MG63 (cell line): ENCODE data around the gene IL6R. TPM values are rescaled to one million over a fixed set of nuclear protein-coding genes. Genes with fewer than 3 reads are reported as not detected.
"Not testable (repeated sequence)": the region's sequence is repeated elsewhere in the genome, so short reads cannot be mapped to it uniquely, and the experiment has no call there.

ENCODE experiments used
- DNase-seq: peaks from one replicate; pipeline ENCODE4 v3.0.0-alpha.2; 2020
- H3K27me3 ChIP-seq: fragments of 250-450 bp; sonication (Bioruptor Pico); 2 replicates; pipeline ENCODE4 v1.5.1; 2020; ENCODE audit warnings: mild to moderate bottlenecking, moderate library complexity
- H3K36me3 ChIP-seq: fragments of 250-450 bp; sonication (Bioruptor Pico); 2 replicates; pipeline ENCODE4 v1.5.1; 2020; ENCODE audit warnings: mild to moderate bottlenecking, moderate library complexity
- H3K4me3 ChIP-seq: fragments of 250-450 bp; sonication (Bioruptor Pico); 2 replicates; pipeline ENCODE4 v1.5.1; 2020; ENCODE audit warnings: mild to moderate bottlenecking, moderate library complexity
- H3K9me3 ChIP-seq: fragments of 250-450 bp; sonication (Bioruptor Pico); 2 replicates; pipeline ENCODE4 v1.5.1; 2020; ENCODE audit warnings: mild to moderate bottlenecking, moderate library complexity
- total RNA-seq: library from RNA; depleted of rRNA; stranded (reverse); fragments of >200 nt; shearing (Covaris generic); gene quantifications from 2 replicates; pipeline ENCODE4 v1.2.3, GENCODE V29; 2014; ENCODE audit warnings: low replicate concordance

Gene IL6R
- total RNA-seq, 1 experiment from 2014 or later: 10.0 TPM

DNA sequence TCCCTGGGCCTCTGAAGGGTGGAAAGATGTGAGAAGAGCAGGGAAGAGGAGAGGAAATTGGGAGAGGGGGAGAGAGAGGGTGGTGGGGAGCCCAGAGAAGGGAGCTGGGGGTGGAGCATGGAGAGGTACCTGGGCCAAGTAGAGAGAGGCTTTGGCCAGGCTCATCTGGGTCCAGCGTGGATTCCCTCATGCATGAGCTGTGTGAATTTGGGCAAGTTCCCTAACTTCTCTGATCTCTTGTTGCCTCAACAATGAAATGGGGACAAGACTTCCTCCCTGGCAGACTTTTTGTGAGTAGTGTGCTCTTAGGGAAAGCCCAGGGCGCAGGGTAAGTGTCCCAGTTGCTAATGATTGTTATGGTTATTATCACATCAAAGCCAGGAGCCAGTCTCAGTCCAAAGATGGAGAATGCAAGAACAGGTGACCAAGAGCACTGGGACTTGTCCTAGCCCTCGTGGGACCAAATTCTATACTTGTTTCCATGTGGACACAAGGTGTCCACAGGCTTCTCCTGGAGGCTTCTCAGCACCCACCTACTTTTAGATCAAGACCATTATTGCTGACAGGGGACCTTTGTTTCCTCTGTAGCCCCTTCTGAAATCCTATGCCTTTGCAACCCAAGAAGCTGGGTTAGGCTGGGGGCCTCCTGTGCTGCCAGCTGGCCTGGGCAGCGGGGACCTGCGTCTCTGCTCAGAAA, 13.9 kb downstream of the IL6R start:
- H3K9me3 ChIP-seq: no peaks in the 10 kb centered on the region
- no peaks in the 10 kb centered on the region for H3K36me3 ChIP-seq
- H3K4me3 ChIP-seq: no peak overlapping the region
- H3K27me3 ChIP-seq: no peaks in the 10 kb centered on the region
- no peak for DNase-seq

DNA sequence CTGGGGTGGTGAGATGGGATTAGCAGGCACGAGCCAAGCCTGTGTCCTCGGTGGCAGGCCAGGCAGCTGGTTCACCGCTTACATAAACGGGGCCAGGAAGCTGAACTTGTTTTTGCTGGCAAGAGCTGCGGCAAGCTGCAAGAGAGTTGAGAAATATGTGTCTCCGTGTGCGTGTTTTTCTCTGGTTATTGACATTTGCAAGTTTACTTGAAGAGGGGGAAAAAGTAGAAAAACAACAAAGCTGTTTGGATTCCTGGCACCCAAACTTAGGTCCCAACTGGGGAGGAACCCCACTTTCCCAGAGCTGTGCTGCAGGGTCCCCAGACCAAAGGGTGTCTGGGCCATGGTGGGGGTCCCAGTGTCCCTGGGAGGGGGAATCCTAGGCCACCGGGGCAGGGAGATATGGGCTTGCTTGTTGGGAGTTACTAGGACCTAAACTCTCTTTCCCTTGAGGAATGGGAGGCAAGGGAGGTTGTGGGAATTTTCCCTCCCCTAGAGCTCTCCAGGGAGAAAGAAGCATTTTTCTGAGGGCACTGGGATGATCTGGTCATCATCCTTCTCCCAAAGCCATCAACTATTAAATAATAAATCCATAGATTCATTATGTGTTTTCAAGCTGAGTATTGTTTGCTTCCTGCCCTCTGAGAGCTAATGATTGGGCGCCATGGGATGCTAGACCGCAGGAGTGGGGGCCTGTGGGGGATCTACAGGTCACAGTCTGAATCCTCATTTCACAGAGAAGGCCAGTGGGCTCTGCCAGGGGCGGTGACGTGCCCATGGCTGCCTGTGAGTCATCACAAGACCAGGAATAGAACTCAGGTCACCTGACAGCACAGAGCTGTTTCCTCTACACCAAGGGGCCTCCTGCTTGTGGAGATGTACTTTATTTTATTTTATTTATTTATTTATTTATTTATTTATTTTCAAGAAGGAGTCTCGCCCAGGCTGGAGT, 14.8 kb downstream of the IL6R start:
- no peaks in the 10 kb centered on the region for H3K27me3 ChIP-seq
- H3K9me3 ChIP-seq: no peaks in the 10 kb centered on the region
- DNase-seq: peak; percentile 94
- no peaks in the 10 kb centered on the region for H3K36me3 ChIP-seq
- H3K4me3 ChIP-seq: no peak overlapping the region

DNA sequence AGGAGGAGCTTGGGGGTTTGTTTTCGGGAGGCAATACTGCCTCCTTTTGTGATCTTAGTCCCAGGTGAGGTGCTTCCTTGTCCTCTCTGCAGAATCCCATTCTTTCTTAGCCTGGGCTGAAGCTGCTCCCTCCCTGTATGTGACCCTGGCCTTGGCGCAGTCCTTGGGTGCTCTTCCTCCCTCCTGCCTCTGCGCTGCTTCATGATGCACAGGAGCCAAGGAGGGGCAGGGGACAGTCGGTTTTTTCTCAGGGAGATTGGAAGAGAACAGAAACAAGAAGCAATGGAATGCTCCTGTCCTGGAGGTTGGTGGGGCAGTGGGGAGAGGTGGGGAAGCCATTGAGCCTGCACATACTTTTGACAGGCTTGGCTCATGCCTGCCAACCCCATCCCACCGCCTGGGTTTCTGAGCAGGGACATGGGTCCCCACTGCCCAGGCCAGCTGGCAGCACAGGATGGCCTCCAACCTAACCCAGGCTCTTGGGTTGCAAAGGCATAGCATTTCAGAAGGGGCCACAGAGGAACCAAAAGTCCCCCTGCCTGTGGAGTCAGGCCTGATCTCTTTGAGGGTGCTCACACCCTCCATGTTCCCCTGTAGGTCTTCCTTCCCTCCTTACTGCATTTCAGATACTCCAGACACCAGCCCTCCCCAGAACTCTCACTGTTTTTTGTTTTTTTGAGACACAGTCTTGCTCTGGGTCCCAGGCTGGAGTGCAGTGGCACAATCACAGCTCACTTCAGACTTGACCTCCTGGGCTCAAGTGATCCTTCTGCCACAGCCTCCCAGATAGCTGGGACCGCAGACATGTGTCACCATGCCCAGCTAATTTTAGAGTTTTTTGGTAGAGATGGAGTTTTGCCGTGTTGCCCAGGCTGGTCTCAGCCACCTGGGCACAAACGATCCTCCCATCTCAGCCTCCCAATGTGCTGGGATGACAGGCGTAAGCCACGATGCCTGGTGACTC, 16.1 kb downstream of the IL6R start:
- Histone ChIP-seq H3K27me3 (no peaks in the 10 kb centered on the region), H3K4me3 (no peak overlapping the region), H3K36me3 (no peaks in the 10 kb centered on the region), H3K9me3 (no peaks in the 10 kb centered on the region)
- DNase-seq: no peak

DNA sequence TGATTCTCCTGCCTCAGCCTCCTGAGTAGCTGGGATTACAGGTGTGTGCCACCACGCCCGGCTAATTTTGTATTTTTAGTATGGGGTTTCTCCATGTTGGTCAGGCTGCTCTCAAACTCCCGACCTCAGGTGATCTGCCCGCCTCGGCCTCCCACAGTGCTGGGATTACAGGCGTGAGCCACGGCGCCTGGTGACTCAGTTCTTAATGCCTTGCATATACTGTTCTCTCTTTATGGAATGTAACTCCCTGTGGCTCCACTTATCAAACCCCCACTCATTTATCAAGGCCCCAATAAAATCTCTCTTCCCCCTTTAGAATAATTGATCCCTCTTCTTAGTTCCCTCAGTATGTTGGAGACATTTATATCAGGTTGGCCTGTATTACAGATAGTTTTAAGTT, 16.9 kb downstream of the IL6R start:
- DNase-seq, H3K4me3 ChIP-seq, H3K36me3 ChIP-seq, H3K27me3 ChIP-seq, H3K9me3 ChIP-seq: not testable (repeated sequence)

DNA sequence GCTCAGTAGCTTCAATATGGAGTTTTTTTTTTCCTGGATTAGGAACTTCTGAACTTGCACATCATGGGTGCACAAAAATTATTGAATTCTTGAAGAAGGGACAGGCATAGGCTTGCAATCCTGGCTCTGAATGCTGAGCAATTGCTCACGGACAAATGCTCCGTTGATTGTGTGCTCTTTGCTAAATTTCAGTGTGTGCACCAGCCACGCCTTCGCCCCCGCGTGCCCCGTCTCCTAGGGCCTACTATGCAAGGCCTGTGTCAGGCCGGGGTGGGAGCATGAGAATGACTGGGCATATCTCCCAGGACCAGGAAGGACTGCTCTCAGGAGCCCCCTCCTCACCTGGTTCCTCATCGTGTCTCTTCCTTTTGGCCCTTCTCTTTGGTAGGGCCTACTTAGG, 17.4 kb downstream of the IL6R start:
- H3K9me3 ChIP-seq: no peaks in the 10 kb centered on the region
- H3K27me3 ChIP-seq: no peaks in the 10 kb centered on the region
- no peak for DNase-seq
- no peaks in the 10 kb centered on the region for H3K36me3 ChIP-seq
- no peak overlapping the region for H3K4me3 ChIP-seq

DNA sequence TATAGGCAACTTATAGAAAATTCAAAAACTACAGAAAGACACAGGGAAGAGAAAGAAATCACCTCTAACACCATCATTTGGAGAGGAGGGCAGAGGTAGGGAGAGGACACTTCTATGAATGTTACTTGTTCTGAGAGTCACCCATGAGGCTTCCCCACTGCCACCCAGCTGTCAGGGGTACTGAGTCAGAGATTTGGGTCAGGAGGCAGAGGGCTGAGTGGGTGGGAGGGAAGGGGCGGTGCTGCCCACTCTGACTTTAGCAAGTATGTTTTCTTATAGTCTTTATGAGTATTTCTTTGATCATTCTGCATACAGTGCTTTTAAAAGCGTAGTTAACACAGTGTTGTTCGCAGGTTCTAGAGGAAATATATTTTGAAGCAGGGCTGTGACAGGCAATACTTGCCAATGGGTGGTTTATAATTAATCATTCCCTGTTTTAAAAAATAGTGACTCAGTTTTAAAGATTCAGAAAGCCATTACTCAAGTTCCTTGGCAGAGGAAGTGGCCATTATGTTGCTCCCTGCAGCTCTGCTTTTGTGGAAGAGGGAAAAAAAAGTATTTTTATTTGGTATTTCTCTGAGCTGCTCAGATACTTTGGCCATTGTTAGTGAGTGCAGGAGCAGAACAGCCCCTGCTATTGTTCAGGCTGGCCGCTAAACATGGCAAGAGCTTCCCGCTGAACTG, 18.3 kb downstream of the IL6R start:
- no peaks in the 10 kb centered on the region for H3K27me3 ChIP-seq
- H3K9me3 ChIP-seq: no peaks in the 10 kb centered on the region
- no peak overlapping the region for H3K4me3 ChIP-seq
- no peaks in the 10 kb centered on the region for H3K36me3 ChIP-seq
- peak; percentile 62 for DNase-seq

DNA sequence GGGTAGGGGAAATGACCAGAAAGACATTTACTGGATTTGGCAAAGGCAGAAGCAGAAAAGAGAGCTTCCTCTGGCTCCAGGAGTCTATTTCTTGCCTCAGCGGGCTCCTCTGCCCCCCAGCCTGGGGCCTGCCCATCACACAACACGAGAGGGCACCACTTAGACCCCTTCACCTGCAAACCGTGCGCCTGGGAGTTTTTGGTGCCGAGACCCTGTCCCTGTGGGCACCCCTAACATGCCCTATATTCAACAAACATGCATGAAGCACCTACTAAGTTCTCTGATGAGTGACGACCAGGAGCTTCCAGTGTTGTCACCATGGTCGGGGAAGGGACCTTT, 18.8 kb downstream of the IL6R start:
- H3K9me3 ChIP-seq: no peaks in the 10 kb centered on the region
- no peaks in the 10 kb centered on the region for H3K36me3 ChIP-seq
- no peaks in the 10 kb centered on the region for H3K27me3 ChIP-seq
- DNase-seq: no peak
- H3K4me3 ChIP-seq: no peak overlapping the region

DNA sequence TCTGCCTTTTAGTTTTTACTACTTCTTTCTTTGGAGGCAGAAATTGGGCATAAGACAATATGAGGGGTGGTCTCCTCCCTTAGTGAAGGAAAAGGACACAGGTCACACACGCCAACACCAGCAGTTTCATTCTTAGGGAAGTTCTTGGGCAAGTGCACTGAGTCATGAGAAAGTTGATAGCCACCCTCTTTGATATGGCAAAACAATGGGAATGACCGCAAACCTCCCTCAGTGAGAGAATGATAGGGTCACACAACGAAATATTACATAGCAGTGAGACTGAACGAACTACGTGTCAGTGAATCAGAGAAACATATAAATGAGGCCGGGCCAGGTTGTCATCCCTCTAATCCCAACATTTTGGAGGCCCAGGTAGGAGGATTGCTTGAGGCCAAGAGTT, 20.0 kb downstream of the IL6R start:
- DNase-seq: no peak
- H3K36me3 ChIP-seq: peaks cover under 1% of the 10 kb centered on the region

DNA sequence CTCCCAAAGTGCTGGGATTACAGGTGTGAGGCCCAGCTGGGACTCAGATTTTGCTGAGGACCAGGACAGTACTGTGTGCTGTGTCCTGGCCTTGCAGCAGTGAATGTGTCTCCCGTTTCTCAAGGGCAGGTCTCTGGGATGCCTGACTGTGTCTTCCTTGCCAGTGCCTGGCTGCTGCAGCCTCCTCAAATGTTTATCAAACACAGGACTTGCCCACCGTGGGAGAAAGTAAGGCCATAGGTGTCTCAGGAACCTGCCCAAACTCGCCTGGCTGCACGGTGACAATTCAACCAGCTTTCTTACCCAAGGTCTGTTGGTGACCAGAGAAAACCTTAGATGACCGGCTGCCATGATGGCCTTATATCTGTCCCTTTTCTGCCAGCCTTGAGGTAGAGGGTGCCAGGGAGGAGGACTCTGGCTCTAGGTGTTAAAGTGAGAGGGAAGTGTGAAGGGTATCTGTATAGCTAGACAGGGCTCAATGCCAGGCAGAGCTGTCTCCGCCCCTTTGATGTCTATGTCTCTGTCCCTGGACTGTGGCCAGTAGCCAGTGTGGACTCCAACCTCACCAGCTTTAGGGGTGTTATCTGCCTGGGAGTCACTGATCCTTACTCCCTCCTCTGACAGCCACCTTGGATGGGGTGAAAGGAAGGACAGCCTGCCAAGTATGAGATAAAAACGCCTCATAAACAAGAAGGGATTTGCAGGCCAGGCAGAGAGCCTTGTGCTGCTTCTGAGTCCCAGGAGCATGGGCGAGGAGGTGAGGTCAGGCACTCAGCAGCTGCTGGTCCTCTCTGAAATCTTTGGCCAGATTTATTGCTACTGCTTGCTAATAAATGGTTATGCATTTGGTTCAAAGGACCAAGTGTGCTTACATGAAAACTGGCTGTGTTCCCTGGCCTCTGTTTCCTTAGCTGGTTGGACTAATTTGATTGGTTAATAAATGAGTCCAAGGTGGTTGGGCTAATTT, 22.3 kb downstream of the IL6R start:
- H3K9me3 ChIP-seq: no peaks in the 10 kb centered on the region
- peaks cover 4% of the 10 kb centered on the region for H3K36me3 ChIP-seq
- DNase-seq: peak; percentile 96
- H3K27me3 ChIP-seq: no peaks in the 10 kb centered on the region
- H3K4me3 ChIP-seq: no peak overlapping the region

More for the DNA sequence above, 20.0 kb downstream of the IL6R start:
- Histone ChIP-seq H3K4me3 (no peak overlapping the region), H3K27me3 (no peaks in the 10 kb centered on the region), H3K9me3 (no peaks in the 10 kb centered on the region)

DNA sequence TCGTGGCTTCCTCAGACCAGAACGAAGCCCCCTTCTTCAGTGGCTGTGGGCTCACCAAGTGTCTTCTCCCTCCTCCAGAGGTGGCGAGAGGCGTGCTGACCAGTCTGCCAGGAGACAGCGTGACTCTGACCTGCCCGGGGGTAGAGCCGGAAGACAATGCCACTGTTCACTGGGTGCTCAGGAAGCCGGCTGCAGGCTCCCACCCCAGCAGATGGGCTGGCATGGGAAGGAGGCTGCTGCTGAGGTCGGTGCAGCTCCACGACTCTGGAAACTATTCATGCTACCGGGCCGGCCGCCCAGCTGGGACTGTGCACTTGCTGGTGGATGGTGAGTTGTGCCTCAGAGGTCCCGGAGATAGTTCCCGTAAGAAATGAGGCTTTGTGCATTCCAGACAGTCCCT, 24.0 kb downstream of the IL6R start:
- no peak overlapping the region for H3K4me3 ChIP-seq
- no peaks in the 10 kb centered on the region for H3K27me3 ChIP-seq
- no peak for DNase-seq
- H3K36me3 ChIP-seq: peaks cover 4% of the 10 kb centered on the region
- H3K9me3 ChIP-seq: no peaks in the 10 kb centered on the region

DNA sequence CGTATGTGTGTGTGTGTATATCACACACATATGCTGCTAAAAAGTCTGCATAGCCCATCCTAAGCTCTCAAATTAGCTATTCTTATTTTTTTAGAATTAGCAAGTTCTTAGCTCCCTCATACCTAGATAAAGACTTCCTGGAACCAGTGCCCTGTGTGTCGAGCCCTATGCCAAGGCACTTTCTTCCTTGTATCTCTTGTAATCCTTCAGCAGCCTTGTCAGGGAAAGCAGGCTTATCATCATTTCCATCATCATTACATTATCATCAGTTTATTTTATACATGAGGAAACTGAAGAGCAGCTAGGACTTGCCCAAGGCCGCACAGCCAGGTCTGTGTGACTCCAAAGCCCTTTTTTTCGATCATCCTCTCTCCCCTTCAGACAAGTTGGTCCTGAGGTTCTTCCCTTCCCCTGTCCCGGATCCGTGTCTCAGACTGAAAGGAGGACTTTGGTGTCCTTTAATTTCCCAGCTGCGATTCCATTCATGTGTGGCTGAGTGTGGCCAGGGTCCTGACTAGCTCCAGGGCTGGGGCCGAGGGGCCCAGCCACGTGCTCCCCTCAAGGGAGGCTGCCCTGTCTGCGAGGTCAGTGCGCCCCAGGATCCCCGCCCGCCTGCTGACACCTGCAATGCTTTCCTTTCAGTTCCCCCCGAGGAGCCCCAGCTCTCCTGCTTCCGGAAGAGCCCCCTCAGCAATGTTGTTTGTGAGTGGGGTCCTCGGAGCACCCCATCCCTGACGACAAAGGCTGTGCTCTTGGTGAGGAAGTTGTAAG, 24.9 kb downstream of the IL6R start:
- Histone ChIP-seq H3K36me3 (peaks cover 6% of the 10 kb centered on the region), H3K27me3 (no peaks in the 10 kb centered on the region), H3K4me3 (no peak overlapping the region), H3K9me3 (no peaks in the 10 kb centered on the region)
- no peak for DNase-seq

DNA sequence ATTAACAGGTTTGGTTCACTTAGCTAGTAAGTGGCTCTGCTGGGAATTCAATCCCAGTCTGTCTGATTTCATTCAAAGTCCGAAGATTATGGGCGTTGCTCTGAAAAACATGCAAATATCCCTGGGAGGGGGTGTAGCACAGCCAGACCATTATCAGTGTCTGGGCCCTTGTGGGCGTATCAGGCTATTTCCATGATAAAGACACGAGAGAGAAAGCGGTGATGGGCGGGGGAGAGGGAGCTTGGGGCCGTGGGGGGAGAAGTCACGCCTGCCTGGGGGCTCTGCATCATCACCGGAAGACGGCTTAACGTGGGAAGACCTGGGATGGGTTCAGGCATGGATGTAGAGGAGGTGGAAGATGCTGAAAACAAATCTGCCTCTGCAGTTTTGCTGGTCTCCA, 25.8 kb downstream of the IL6R start:
- Histone ChIP-seq H3K9me3 (no peaks in the 10 kb centered on the region), H3K36me3 (peaks cover 10% of the 10 kb centered on the region), H3K4me3 (no peak overlapping the region), H3K27me3 (no peaks in the 10 kb centered on the region)
- no peak for DNase-seq

DNA sequence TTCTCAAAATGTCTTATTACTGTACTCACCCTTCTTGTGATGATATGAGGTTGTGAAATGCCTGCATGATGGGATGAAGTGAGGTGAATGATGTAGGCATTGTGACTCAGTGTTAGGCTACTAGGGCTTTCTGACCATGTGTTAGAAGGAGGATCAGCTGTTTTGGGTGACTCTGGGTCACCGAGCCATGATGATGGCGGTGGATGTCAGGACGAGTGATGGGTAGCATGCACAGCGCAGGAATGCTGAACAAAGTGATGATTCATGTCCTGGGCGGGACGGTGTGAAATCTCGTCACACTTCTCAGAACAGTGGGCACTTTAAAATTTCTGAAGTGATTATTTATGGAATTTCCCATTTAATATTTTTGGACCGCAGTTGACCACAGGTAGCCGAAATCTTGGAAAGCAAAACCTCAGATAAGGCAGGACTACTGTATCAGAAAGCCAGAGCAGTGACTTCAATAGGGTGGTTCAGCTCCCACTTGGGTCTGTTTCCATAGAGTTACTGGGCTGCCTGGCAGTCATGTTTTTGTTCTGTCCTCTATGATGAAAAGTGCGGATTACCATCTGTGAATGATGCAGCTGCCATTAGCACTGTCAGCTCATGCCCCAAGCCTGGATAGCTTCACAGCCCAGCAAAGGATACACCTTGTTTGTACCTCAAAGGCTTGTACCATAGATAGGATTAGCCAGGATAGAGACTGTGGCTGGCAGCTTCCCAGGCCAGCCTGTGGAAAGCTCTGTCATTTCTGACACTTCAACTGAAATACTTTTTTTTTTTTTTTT, 26.6 kb downstream of the IL6R start:
- H3K27me3 ChIP-seq: no peaks in the 10 kb centered on the region
- H3K36me3 ChIP-seq: peaks cover 10% of the 10 kb centered on the region

DNA sequence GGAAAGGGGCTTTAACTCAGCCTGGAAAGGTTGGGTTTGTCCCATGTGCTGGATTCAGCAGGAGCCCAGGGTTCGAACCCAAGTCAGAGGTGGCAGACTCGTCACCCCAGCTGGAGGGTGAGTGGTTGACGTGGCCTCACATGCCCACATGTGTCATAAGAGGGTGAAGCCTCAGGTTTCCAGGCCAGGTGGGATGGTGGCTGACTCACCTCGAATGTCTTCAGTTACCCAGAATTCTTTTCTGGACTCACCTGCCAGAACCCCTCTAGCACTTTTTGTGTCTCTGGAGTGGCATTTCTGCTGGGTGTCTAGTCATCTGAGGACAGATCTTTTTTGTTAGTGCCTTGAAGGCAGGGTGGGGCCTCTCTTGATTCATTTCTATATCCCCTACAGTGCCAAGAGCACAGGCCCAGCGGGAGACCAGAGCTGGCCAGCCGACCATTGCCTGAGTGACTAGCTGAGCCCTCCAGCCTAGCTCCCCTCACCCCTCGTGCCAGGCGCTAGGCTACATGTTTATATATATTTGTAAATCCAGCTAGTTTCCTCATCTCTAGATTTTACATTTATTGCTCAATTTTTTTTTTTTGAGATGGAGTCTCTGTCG, 28.1 kb downstream of the IL6R start:
- DNase-seq: peak; percentile 94
- Histone ChIP-seq H3K36me3 (peaks cover 10% of the 10 kb centered on the region), H3K9me3 (no peaks in the 10 kb centered on the region), H3K4me3 (no peak overlapping the region), H3K27me3 (no peaks in the 10 kb centered on the region)

More for the DNA sequence above, 26.6 kb downstream of the IL6R start:
- Histone ChIP-seq H3K9me3 (no peaks in the 10 kb centered on the region), H3K4me3 (no peak overlapping the region)
- DNase-seq: no peak
